GM21723 (cell line): Measurements from ENCODE around the gene IKBKG.
A peak's percentile ranks its signal among the peaks of the same experiment; 100 is the strongest.
"Not testable (repeated sequence)": the region's sequence is repeated elsewhere in the genome, so short reads cannot be mapped to it uniquely, and the experiment has no call there.

ENCODE experiments used
- ATAC-seq: cut with Tn5 transposase; IDR thresholded peaks from one replicate; pipeline ENCODE4 v1.9.1; 2021; ENCODE audit warnings: mild to moderate bottlenecking, moderate library complexity; ENCODE audit not compliant: unreplicated experiment

IKBKG gene

GRCh38 chrX:154547245-154548027 lies at the start of gene IKBKG:
TSS of gene IKBKG (plus strand) at chrX:154547620. CDS start at chrX:154552003, 4,383 bp downstream.
- peak; percentile 82 for ATAC-seq

GRCh38 chrX:154501423-154501822 lies 46.0 kb upstream of the IKBKG start:
- not testable (repeated sequence) for ATAC-seq

- ATAC-seq: no peak
Measured at GRCh38 chrX:154502098-154502497, 45.3 kb upstream of the IKBKG start.

- ATAC-seq: no peak
Measured at GRCh38 chrX:154502989-154503388, 44.4 kb upstream of the IKBKG start.

- ATAC-seq: no peak
Measured at GRCh38 chrX:154505734-154506133, 41.7 kb upstream of the IKBKG start.

GRCh38 chrX:154506483-154507332 lies 40.7 kb upstream of the IKBKG start:
- no peak for ATAC-seq

GRCh38 chrX:154507673-154508383 lies 39.6 kb upstream of the IKBKG start:
- no peak for ATAC-seq

GRCh38 chrX:154508384-154508745 lies 39.1 kb upstream of the IKBKG start:
- no peak for ATAC-seq

- no peak for ATAC-seq
Measured at GRCh38 chrX:154509455-154509854, 38.0 kb upstream of the IKBKG start.

GRCh38 chrX:154511761-154512160 lies 35.7 kb upstream of the IKBKG start:
- ATAC-seq: no peak

- ATAC-seq: no peak
Measured at GRCh38 chrX:154512879-154513553, 34.4 kb upstream of the IKBKG start.

GRCh38 chrX:154513716-154514115 lies 33.7 kb upstream of the IKBKG start:
- ATAC-seq: no peak

GRCh38 chrX:154515090-154515965 lies 32.1 kb upstream of the IKBKG start:
- peak; percentile 8 for ATAC-seq

- ATAC-seq: peak; percentile 91
Measured at GRCh38 chrX:154515966-154516655, 31.3 kb upstream of the IKBKG start, which contains the start of gene FAM3A. TSS of gene FAM3A (minus strand) at chrX:154516232. CDS start at chrX:154515772, 460 bp downstream.

GRCh38 chrX:154516656-154517100 lies 30.7 kb upstream of the IKBKG start:
- no peak for ATAC-seq

GRCh38 chrX:154517101-154517781 lies 30.2 kb upstream of the IKBKG start:
- ATAC-seq: no peak

- ATAC-seq: no peak
Measured at GRCh38 chrX:154519389-154519788, 28.0 kb upstream of the IKBKG start.
